KMS-11 (cell line): Measurements from ENCODE around the gene TAF5.
"Not testable (repeated sequence)": the region's sequence is repeated elsewhere in the genome, so short reads cannot be mapped to it uniquely, and the experiment has no call there.

Source experiments
- H2AFZ ChIP-seq: fragments of 200-600 bp; sonication (generic); 2 replicates; pipeline ENCODE4 v1.6.1; 2016; ENCODE audit warnings: antibody characterized with exemption, mixed run types, low read depth
- H3K27ac ChIP-seq: fragments of 200-600 bp; sonication (generic); 2 replicates; pipeline ENCODE4 v1.6.1; 2016; ENCODE audit warnings: mild to moderate bottlenecking, mixed run types
- H3K27me3 ChIP-seq: fragments of 200-600 bp; sonication (generic); 2 replicates; pipeline ENCODE4 v1.6.1; 2017; ENCODE audit warnings: mild to moderate bottlenecking, low read depth, mixed run types, moderate library complexity; ENCODE audit not compliant: insufficient read depth
- H3K36me3 ChIP-seq: fragments of 200-600 bp; sonication (generic); 2 replicates; pipeline ENCODE4 v1.6.1; 2017; ENCODE audit warnings: mild to moderate bottlenecking, mixed run types; ENCODE audit not compliant: insufficient read depth
- H3K4me1 ChIP-seq: fragments of 200-600 bp; sonication (generic); 2 replicates; pipeline ENCODE4 v1.6.1; 2016; ENCODE audit warnings: mild to moderate bottlenecking, low read depth, mixed run types; ENCODE audit not compliant: poor library complexity, severe bottlenecking
- H3K4me2 ChIP-seq: fragments of 200-600 bp; sonication (generic); 2 replicates; pipeline ENCODE4 v1.7.0; 2016; ENCODE audit warnings: mild to moderate bottlenecking, mixed run types
- H3K4me3 ChIP-seq: fragments of 200-600 bp; sonication (generic); IDR thresholded peaks from 2 replicates; pipeline ENCODE4 v1.6.1; 2017; ENCODE audit warnings: low read depth, low read length, mixed read lengths; ENCODE audit not compliant: insufficient read depth
- H3K79me2 ChIP-seq: fragments of 200-600 bp; sonication (generic); 2 replicates; pipeline ENCODE4 v1.6.1; 2016; ENCODE audit warnings: low read depth, mixed run types; ENCODE audit not compliant: insufficient read depth
- H3K9ac ChIP-seq: fragments of 200-600 bp; sonication (generic); 2 replicates; pipeline ENCODE4 v1.6.1; 2016; ENCODE audit warnings: mild to moderate bottlenecking, mixed run types
- H4K20me1 ChIP-seq: fragments of 200-600 bp; sonication (generic); 2 replicates; pipeline ENCODE4 v1.6.1; 2016; ENCODE audit warnings: mild to moderate bottlenecking, mixed run types; ENCODE audit not compliant: insufficient read depth
- TF ChIP-seq, protein P1 (sequence below): fragments of 200-600 bp; sonication (generic); conservative IDR thresholded peaks from 2 replicates; pipeline ENCODE4 v1.6.1; 2017; ENCODE audit warnings: low read depth, mild to moderate bottlenecking, antibody characterized with exemption, low read length, moderate library complexity, mixed read lengths

Gene TAF5

DNA sequence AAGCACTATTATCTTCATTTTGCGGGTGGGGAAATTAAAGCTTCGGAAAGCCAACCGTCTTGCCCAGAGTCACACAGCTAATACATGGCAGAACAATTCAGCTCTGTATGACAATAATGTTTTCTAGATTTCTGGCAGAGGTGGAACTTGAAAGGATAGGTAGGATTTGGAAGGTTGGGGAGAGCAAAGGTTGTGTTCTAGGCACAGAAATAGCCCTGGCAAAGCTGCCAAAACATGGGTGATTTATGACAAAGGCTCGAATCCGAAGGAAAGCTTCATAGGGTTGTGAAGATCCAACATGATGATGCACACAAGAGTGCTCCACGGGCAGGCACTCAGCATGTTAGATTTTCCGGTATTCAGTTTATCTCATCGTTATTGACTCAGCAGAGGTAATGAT lies 47.8 kb downstream of the TAF5 start:
- Histone ChIP-seq H3K9ac (no peak overlapping the region), H3K4me2 (no peak overlapping the region), H3K27me3 (no peaks in the 10 kb centered on the region), H3K36me3 (peaks cover 27% of the 10 kb centered on the region; the same call in 1 of the 2 replicates), H4K20me1 (no peaks in the 10 kb centered on the region), H3K79me2 (no peaks in the 10 kb centered on the region), H3K4me1 (no peaks in the 10 kb centered on the region), H2AFZ (no peak overlapping the region), H3K27ac (no peak overlapping the region), H3K4me3 (no peak overlapping the region)
- TF ChIP-seq, protein P1, sequence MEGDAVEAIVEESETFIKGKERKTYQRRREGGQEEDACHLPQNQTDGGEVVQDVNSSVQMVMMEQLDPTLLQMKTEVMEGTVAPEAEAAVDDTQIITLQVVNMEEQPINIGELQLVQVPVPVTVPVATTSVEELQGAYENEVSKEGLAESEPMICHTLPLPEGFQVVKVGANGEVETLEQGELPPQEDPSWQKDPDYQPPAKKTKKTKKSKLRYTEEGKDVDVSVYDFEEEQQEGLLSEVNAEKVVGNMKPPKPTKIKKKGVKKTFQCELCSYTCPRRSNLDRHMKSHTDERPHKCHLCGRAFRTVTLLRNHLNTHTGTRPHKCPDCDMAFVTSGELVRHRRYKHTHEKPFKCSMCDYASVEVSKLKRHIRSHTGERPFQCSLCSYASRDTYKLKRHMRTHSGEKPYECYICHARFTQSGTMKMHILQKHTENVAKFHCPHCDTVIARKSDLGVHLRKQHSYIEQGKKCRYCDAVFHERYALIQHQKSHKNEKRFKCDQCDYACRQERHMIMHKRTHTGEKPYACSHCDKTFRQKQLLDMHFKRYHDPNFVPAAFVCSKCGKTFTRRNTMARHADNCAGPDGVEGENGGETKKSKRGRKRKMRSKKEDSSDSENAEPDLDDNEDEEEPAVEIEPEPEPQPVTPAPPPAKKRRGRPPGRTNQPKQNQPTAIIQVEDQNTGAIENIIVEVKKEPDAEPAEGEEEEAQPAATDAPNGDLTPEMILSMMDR, result no peak

DNA sequence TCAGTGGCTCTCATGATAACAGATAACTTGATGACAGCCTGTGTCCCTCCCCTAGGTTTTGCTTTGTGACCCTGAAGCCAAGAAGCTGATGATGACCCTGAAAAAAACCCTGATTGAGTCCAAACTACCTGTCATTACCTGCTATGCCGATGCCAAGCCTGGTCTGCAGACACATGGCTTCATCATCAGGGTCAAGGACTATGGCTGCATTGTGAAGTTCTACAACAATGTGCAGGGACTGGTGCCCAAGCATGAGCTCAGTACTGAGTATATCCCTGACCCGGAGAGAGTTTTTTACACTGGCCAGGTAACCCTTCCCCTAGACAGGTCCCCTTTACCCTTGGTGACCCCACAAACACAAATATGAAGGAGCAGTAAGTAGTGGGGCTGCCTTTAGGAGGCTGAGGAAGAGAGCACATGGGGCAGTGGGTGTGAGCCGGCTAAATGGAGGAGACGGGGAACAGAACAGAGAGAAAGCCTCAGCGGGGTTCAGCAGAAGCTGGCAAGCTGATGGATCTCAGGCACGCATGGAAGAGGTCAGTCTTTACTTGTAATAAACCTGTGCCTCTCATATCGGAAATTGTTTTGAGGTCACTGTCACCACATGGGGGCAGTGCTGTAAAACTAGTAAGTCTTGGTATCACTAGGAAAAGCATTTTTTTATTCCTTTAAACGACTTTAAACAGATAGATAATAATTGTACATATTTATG lies 48.8 kb downstream of the TAF5 start:
- H3K4me1 ChIP-seq, result no peaks in the 10 kb centered on the region
- no peaks in the 10 kb centered on the region for H4K20me1 ChIP-seq
- H2AFZ ChIP-seq, result no peak overlapping the region
- no peak overlapping the region for H3K27ac ChIP-seq
- no peak overlapping the region for H3K9ac ChIP-seq
- no peak overlapping the region for H3K4me3 ChIP-seq
- no peaks in the 10 kb centered on the region for H3K27me3 ChIP-seq
- no peaks in the 10 kb centered on the region for H3K79me2 ChIP-seq
- H3K4me2 ChIP-seq, result no peak overlapping the region
- H3K36me3 ChIP-seq, result peaks cover 23% of the 10 kb centered on the region; the same call in 1 of the 2 replicates
- TF ChIP-seq, protein P1, result peak; percentile 70

DNA sequence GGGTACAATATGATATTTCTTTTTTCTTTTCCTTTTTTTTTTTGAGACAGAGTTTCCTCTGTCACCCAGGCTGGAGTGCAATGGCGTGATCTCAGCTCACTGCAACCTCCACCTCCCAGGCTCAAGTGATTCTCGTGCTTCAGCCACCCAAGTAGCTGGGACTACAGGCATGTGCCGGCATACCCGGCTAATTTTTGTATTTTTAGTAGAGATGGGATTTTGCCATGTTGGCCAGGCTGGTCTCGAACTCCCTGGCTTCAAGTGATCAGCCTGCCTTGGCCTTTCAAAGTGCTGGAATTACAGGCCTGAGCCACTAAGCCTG lies 49.3 kb downstream of the TAF5 start:
- not testable (repeated sequence) for H3K79me2 ChIP-seq, H3K27me3 ChIP-seq, H3K27ac ChIP-seq, H3K4me3 ChIP-seq, H4K20me1 ChIP-seq, H3K9ac ChIP-seq, H3K4me2 ChIP-seq, H3K4me1 ChIP-seq, H2AFZ ChIP-seq
- TF ChIP-seq, protein P1, result peak; percentile 29; the same call in 1 of the 2 replicates
- peaks cover 23% of the 10 kb centered on the region; the same call in 1 of the 2 replicates for H3K36me3 ChIP-seq

DNA sequence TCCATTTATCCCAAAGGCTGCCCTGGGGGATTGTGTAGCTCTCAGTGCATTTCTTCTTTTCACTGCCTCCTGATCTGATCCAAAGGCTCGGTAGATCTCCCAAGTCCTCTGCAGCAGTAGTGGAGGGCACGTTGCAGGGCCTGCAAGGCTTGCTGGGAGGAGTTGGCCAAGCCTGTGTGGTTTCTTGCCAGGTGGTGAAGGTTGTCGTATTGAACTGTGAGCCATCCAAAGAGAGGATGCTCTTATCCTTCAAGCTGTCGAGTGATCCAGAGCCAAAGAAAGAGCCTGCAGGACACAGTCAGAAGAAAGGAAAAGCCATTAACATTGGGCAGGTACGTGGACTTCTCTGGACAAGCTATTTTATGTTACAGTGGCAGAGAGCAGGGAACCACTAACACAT lies 49.8 kb downstream of the TAF5 start:
- Histone ChIP-seq H3K4me3 (no peak overlapping the region), H3K4me1 (no peaks in the 10 kb centered on the region), H3K27ac (no peak overlapping the region), H3K79me2 (no peaks in the 10 kb centered on the region), H3K36me3 (peaks cover 23% of the 10 kb centered on the region; the same call in 1 of the 2 replicates), H2AFZ (no peak overlapping the region), H3K9ac (no peak overlapping the region), H3K4me2 (no peak overlapping the region), H4K20me1 (no peaks in the 10 kb centered on the region), H3K27me3 (no peaks in the 10 kb centered on the region)
- TF ChIP-seq, protein P1, result no peak
